Esophagus muscularis mucosa (tissue), 3 donors: Measurements from ENCODE around the gene TSPYL2.

Source experiments
- CTCF ChIP-seq, 3 experiments: fragments of 200-600 bp in 2 of 3; fragments of 450-650 bp in 1 of 3; sonication (generic) in 2 of 3; IDR thresholded peaks; one replicate each; pipeline ENCODE4 v1.5.1; 2017 to 2019; ENCODE audit warnings: antibody characterized with exemption in 3 of 3, mild to moderate bottlenecking in 2 of 3, moderate library complexity in 1 of 3
- POLR2AphosphoS5 ChIP-seq, 2 donors: sonication (generic); formaldehyde crosslinking; IDR thresholded peaks; one replicate each; pipeline ENCODE4 v1.6.1; 2017; ENCODE audit warnings: antibody characterized with exemption in 2 of 2

GRCh38 chrX:53036149-53036548 lies 46.0 kb upstream of the TSPYL2 start:
- TF ChIP-seq CTCF (IDR thresholded peaks at IDR 0.05) (no peak), POLR2AphosphoS5 (IDR thresholded peaks at IDR 0.05) (no peak)
